Mammary microvascular endothelial cell (primary cell): ENCODE results near the gene SYN1. TPM values are rescaled to one million over a fixed set of nuclear protein-coding genes. Genes with fewer than 3 reads are reported as not detected.

Experiments used
- total RNA-seq: library from RNA; depleted of rRNA; stranded (reverse); fragments of >200 nt; gene quantifications from 2 replicates; pipeline ENCODE4 v1.2.3, GENCODE V29; 2015

SYN1 gene
- total RNA-seq = 0.05 and 0.07 TPM in 2 replicates

DNA sequence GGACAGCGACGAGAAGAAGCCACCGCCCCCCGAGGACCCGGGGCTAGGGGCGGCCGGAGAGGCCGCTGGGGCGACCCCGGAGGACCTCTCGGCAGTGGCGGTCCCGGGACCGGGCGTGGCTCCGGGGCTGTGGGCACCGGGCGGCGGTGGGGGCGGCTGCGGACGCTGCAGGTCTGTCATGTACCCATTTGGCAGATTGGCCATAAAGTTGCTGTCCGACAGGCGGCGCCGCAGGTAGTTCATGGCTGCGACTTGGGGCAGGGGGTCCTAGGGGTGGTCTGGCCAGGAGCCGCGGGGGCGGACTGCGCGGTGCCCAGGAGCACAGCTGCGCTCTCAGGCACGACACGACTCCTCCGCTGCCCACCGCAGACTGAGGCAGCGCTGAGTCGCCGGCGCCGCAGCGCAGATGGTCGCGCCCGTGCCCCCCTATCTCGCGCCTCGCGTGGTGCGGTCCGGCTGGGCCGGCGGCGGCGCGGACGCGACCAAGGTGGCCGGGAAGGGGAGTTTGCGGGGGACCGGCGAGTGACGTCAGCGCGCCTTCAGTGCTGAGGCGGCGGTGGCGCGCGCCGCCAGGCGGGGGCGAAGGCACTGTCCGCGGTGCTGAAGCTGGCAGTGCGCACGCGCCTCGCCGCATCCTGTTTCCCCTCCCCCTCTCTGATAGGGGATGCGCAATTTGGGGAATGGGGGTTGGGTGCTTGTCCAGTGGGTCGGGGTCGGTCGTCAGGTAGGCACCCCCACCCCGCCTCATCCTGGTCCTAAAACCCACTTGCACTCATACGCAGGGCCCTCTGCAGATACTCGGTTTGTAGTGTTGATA lies at the start of gene SYN1:
Gene SYN1 (minus strand): TSS at position 372 of the 817 bp plus-strand sequence. CDS start 129 bp downstream, at position 243.

DNA sequence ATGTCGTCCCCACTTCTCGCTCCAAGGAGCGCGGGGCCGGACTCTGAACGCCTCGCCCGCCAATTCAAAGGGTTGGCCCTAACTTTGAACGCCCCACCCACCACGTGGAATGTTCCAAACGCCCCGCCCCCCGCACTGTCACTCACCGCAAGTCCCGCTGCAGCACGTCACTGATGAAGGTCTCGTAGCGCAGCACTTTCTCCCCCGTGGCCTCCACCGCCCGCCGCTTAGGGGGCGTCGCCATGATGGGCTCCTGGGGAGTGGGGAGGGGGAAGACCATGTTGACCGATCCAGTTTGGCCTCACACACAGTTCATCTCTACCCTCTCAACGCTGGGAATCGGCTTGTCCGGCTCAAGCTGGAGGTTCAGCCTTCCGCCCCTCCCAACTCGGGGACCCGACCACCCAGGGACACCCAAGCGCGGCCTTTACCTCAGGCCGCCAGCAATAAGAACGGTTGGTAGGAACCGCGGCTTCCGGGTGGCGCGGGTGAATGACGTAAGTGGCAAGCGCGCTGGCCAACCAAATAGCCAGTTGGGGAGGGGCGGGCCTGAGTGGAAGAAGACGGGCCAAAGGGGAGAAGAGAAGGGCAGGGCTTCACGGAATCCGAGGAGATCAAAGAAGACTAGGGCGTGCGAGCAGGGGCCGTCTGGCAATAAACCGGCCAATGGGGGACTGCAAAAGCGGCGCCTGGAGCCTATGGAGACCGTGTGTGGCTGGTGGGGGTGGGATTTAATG lies 39.2 kb upstream of the SYN1 start, which contains the start of gene UXT:
Gene UXT (minus strand): TSS at position 497 of the 737 bp plus-strand sequence. CDS start 253 bp downstream, at position 244.

DNA sequence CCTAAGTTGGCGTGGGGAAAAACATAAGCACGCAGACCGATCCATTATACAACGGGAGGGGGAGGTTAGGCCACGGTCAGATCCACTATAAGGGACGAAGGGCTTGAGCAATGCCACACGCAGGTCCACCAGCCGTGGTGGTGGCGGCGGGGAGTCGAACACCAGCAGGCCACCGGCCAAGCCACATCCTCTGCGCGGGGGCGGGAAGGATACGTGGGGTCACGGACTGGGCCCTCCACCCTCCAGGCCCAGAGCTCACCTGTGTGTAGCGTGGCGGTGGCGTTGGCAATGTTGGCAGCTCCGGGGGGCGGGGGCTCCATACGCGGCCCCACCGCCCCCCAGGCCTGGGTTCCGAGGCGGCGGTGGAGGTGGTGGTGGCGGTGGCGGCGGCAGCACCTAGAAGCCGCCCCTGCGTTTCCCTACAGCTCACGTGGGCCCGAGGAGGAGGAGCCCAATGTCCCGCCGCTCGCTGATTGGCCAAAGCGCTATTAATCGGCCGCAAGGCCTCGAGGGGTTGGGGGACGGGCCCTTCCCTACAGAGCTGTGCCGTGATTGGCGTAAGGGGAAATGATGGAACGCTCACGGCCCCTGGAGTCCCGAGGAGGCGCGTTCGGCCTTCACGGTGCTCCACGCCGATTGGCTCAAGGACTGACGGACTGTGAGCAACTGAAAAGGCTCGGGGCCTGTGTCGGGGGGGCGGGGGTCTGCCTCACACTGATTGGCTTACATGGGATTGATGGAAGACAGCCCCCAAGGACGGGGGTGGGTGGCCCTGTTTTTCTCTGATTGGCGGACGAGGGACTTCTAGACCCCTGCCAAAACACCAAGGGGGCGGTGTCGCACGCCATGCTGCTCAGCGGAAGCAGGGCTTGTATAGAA lies 30.7 kb upstream of the SYN1 start, which contains the start of gene ELK1:
Gene ELK1 (minus strand): TSS at position 400 of the 879 bp plus-strand sequence. CDS start 9,122 bp downstream, outside the sequence.

DNA sequence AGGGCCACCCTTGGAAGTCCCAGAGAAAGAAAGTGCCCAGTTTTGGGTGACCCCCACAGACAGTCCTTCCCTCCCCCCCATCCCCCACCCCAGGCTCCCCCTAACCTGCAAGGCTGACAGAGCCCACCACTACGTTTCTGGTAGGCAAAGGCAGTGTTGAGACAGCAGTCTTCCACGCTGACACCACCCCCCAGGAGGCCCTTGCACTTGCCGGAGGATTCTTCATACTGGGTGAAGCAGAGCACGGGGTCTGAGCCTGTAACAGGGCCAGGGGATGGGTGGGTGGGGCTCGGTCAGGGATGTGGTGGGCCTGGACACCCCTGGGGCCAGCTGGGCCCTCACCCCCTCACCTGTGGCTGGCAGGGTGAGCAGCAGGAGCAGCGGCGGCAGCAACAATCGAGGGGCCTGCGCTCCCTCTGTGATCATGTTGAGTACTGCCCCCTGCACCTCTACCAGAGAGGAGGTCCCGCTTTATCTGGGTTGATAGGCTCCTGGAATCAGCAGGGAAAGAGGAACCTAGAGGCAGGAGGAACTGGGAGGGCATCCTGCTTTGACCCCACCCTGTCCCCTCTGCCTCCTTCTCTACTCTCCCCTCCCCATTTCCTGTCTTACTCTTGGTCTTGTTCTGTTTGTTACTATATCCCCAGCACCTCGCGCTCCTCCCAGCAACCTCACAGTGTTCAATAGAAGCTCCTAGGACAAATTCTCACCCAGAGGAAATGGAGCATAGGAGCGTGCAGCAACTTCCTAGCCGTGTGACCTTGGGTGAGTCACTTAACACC lies 10.0 kb upstream of the SYN1 start, which contains the start of gene CFP:
Gene CFP (minus strand): TSS at position 512 of the 782 bp plus-strand sequence. CDS start 86 bp downstream, at position 426.

DNA sequence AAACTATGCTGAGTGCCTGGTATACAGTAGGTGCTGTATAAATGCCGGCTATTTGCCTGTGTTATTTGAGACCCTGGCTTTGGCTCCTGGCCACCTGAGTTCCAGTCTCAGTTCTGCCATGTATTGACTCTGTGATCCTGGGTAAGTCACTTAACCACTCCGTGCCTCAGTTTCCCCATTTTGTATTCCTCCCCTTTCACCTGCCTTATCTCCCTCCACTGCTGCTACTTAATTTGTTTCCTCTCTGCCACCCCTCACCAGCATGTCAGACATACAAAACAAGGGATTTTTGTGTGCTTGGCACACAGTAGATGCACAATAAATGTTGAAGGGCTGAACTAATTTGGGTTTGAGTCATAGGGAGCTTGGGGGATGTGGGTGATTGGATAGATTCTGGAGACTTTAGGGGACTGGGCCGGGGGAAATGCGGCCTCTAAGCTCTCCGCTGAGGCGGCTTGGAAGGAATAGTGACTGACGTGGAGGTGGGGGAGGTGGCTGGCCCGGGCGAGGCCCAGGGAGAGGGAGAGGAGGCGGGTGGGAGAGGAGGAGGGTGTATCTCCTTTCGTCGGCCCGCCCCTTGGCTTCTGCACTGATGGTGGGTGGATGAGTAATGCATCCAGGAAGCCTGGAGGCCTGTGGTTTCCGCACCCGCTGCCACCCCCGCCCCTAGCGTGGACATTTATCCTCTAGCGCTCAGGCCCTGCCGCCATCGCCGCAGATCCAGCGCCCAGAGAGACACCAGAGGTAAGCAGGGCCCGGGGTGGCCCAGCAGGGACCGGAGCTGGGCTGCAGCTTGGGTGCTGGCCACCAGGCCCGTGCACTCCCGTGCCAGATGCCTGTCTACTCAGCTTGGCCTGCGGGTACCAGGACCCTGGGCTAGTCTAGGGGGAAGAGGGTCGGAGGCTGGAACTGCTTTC lies 37.7 kb downstream of the SYN1 start, which contains the start of gene TIMP1:
Gene TIMP1 (plus strand): TSS at position 706 of the 917 bp plus-strand sequence. CDS start 980 bp downstream, outside the sequence.

DNA sequence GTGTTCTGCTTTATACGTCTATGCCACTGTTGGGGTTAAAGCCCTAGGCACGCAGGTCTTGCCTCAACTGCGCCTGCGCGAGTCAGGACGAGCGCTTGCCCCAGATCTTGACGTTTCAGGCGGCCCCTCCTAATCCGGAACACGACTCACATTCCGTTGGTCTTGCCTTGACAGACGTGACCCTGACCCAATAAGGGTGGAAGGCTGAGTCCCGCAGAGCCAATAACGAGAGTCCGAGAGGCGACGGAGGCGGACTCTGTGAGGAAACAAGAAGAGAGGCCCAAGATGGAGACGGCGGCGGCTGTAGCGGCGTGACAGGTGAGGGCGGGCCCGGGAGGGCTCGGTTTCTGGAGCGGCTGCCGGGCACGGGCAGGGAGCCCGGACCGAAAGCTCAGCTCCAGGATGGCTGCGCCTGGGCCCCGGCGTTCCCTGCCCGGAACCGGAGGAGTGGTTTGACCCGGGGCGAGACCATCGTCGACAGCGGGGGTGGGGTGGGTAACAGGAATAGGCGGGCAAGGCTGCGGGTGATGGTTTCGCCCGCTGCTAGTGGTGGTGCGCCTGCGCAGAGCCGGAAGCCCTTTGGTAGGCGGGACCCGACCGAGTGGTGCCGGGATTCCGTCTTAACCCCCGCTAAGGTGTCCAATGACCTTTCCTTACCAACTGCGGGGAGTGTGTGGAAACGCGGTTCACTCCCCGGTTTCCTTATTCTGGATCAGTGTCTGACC lies 58.6 kb downstream of the SYN1 start, which contains the start of gene ARAF:
Gene ARAF (plus strand): TSS at position 272 of the 725 bp plus-strand sequence. CDS start 1,763 bp downstream, outside the sequence.

Other genes starting within 250 kb of the SYN1 start
- gene ZNF157, start 249.3 kb downstream of the SYN1 start, total RNA-seq = not detected in 2 replicates
- gene ZNF41, start 136.6 kb downstream of the SYN1 start, total RNA-seq = 5.3 and 6.9 TPM in 2 replicates
- 40.9 and 44.1 TPM in 2 replicates for gene ARAF, start 58.7 kb downstream of the SYN1 start, total RNA-seq
- gene TIMP1, start 37.4 kb downstream of the SYN1 start, total RNA-seq = 132 and 133 TPM in 2 replicates
- gene CFP, start 10.1 kb upstream of the SYN1 start, total RNA-seq = 0.20 TPM in 1 of 2 replicates, not detected in the other
- 25.4 and 30.8 TPM in 2 replicates for gene ELK1, start 30.7 kb upstream of the SYN1 start, total RNA-seq
- gene UXT, start 39.3 kb upstream of the SYN1 start, total RNA-seq = 122 and 141 TPM in 2 replicates
- gene ZNF81, start 217.0 kb upstream of the SYN1 start, total RNA-seq = 2.0 and 5.9 TPM in 2 replicates